SK-N-SH treated with all-trans-retinoic acid at 6 μM for 48 hours (cell line): ENCODE measurements around the gene SUGP1.

Experiments
- ZNF565 ChIP-seq: fragments of 450-650 bp; formaldehyde crosslinking; conservative IDR thresholded peaks from 2 replicates; pipeline ENCODE4 v1.5.0; 2020; ENCODE audit warnings: low read depth, mild to moderate bottlenecking, moderate library complexity
- TF ChIP-seq, protein P1 (sequence below): fragments of 250-450 bp; sonication (Bioruptor Pico); IDR thresholded peaks from 2 replicates; pipeline ENCODE4 v1.8.0; 2020; ENCODE audit warnings: mild to moderate bottlenecking, moderate library complexity, borderline replicate concordance

DNA sequence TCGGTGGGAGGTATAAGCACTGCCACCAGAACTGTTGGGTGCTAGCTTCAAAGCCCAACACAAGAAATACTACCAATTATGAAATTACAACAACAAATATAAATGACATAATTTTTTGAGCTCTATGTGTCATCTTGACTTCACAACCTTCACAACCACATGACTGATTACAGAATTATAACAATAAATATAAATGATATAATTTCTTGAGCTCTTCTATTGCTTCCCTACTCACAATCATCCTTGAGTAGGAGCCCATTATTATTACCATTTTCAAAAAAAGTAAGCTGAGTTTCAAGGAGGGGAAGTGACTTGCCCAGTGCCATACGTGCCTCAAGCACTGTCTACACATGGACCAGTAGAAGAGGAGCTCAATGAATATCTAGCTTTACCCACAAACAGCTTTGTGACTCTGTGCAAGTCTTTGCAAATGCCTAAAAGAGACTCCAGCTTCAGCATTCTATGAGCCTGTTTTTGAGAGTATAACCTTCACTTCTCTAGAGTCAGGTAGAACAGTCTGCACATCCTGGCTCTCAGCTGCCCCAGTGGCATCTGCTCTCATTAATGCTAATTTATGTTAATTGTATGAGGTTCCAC, 86.0 kb downstream of the SUGP1 start:
- no peak for TF ChIP-seq ZNF565 (CRISPR knock-in tag)
- TF ChIP-seq, protein P1, sequence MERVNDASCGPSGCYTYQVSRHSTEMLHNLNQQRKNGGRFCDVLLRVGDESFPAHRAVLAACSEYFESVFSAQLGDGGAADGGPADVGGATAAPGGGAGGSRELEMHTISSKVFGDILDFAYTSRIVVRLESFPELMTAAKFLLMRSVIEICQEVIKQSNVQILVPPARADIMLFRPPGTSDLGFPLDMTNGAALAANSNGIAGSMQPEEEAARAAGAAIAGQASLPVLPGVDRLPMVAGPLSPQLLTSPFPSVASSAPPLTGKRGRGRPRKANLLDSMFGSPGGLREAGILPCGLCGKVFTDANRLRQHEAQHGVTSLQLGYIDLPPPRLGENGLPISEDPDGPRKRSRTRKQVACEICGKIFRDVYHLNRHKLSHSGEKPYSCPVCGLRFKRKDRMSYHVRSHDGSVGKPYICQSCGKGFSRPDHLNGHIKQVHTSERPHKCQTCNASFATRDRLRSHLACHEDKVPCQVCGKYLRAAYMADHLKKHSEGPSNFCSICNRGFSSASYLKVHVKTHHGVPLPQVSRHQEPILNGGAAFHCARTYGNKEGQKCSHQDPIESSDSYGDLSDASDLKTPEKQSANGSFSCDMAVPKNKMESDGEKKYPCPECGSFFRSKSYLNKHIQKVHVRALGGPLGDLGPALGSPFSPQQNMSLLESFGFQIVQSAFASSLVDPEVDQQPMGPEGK (CRISPR knock-in tag) = no peak
